CD4-positive, CD25-positive, alpha-beta regulatory T cell (primary cell): ENCODE data around the gene PPCDC. TPM values are rescaled to one million over a fixed set of nuclear protein-coding genes. Genes with fewer than 3 reads are reported as not detected.

Source experiments
- ATAC-seq, 2 donors: fragments of 150-1000 bp; cut with Tn5 transposase; one replicate each; pipeline ENCODE4 v1.10.0; 2021; ENCODE audit warnings: low read depth in 2 of 2, moderate number of reproducible peaks in 2 of 2, moderate library complexity in 1 of 2
- DNase-seq, 3 donors: peaks; one replicate each; pipeline versions ENCODE4 v3.0.0 to v3.0.0-alpha.2; 2012 to 2022; ENCODE audit warnings: mixed read lengths in 1 of 3
- H3K27ac ChIP-seq: one replicate; pipeline ENCODE4 v1.7.0; 2013; ENCODE audit warnings: mild to moderate bottlenecking, low read length; ENCODE audit not compliant: insufficient read depth, poor library complexity, severe bottlenecking
- H3K27me3 ChIP-seq: one replicate; pipeline ENCODE4 v1.7.0; 2013; ENCODE audit warnings: low read length; ENCODE audit not compliant: control insufficient read depth, insufficient read depth
- H3K36me3 ChIP-seq: one replicate; pipeline ENCODE4 v1.7.0; 2013; ENCODE audit warnings: mild to moderate bottlenecking, low read length, moderate library complexity; ENCODE audit not compliant: control insufficient read depth, insufficient read depth
- H3K4me1 ChIP-seq: 2 replicates; pipeline ENCODE4 v1.7.0; 2013; ENCODE audit warnings: mild to moderate bottlenecking, low read length; ENCODE audit not compliant: insufficient read depth, control insufficient read depth, poor library complexity, severe bottlenecking
- H3K4me3 ChIP-seq: one replicate; pipeline ENCODE4 v1.7.0; 2013; ENCODE audit warnings: low read depth, mild to moderate bottlenecking, low read length, moderate library complexity
- H3K9me3 ChIP-seq, 2 experiments: 1 replicate in 1 of 2; 2 replicates in 1 of 2; pipeline ENCODE4 v1.7.0; 2013; ENCODE audit warnings: low read length in 2 of 2, mild to moderate bottlenecking in 1 of 2, moderate library complexity in 1 of 2; ENCODE audit not compliant: control insufficient read depth in 2 of 2
- H3K27ac Mint-ChIP-seq, 3 donors: one replicate each; pipeline ENCODE4 v1.8.0; 2020 to 2022; ENCODE audit warnings: mild to moderate bottlenecking in 3 of 3, mixed read lengths in 3 of 3, moderate library complexity in 2 of 3
- H3K27me3 Mint-ChIP-seq: one replicate; pipeline ENCODE4 v1.8.0; 2022; ENCODE audit warnings: mild to moderate bottlenecking, mixed read lengths
- H3K36me3 Mint-ChIP-seq: one replicate; pipeline ENCODE4 v1.8.0; 2020; ENCODE audit warnings: mixed read lengths
- H3K4me1 Mint-ChIP-seq, 4 donors: one replicate each; pipeline ENCODE4 v1.8.0; 2020 to 2022; ENCODE audit warnings: mixed read lengths in 4 of 4, mild to moderate bottlenecking in 1 of 4
- H3K4me3 Mint-ChIP-seq, 4 donors: one replicate each; pipeline ENCODE4 v1.8.0; 2020 to 2022; ENCODE audit warnings: mild to moderate bottlenecking in 4 of 4, mixed read lengths in 4 of 4, moderate library complexity in 3 of 4
- H3K9me3 Mint-ChIP-seq, 7 donors: one replicate each; pipeline ENCODE4 v1.8.0; 2020 to 2022; ENCODE audit warnings: mixed read lengths in 7 of 7, mild to moderate bottlenecking in 3 of 7, moderate library complexity in 2 of 7
- polyA plus RNA-seq, 4 donors: library from polyadenylated mRNA; unstranded; fragments of 300-500 nt; fragmentation: Illumina TruSeq; gene quantifications; one replicate each; pipeline ENCODE4 v1.2.3, GENCODE V29; 2021
- total RNA-seq: library from RNA; stranded (reverse); gene quantifications from one replicate; pipeline ENCODE4 v1.2.3, GENCODE V29; 2022

PPCDC gene
- total and polyA plus RNA-seq, 5 donors from 2014 or later, result 11.0 to 15.5 (median 12.5) TPM

GRCh38 chr15:74997141-74997540 is 26.2 kb upstream of the PPCDC start:
- no peak for ATAC-seq
- Histone ChIP-seq H3K27me3 (peaks cover 14% of the 10 kb centered on the region), H3K36me3 (no peaks in the 10 kb centered on the region), H3K27ac (no peak overlapping the region), H3K9me3 (no peaks in the 10 kb centered on the region), H3K4me3 (no peak overlapping the region), H3K4me1 (peaks cover 14% of the 10 kb centered on the region)
- peak overlapping the region in 3 of 4 donors; percentile 58 to 85 (median 82) for H3K4me3 Mint-ChIP-seq
- H3K36me3 Mint-ChIP-seq, result no peaks in the 10 kb centered on the region
- DNase-seq, result no peak
- H3K4me1 Mint-ChIP-seq, result peaks cover 0 to 23% (median 13%) of the 10 kb centered on the region in 4 donors
- H3K27ac Mint-ChIP-seq, result no peak overlapping the region
- H3K27me3 Mint-ChIP-seq, result peaks cover 35% of the 10 kb centered on the region
- H3K9me3 Mint-ChIP-seq, result peaks cover 0 to 5% (median 0%) of the 10 kb centered on the region in 7 donors

DNA sequence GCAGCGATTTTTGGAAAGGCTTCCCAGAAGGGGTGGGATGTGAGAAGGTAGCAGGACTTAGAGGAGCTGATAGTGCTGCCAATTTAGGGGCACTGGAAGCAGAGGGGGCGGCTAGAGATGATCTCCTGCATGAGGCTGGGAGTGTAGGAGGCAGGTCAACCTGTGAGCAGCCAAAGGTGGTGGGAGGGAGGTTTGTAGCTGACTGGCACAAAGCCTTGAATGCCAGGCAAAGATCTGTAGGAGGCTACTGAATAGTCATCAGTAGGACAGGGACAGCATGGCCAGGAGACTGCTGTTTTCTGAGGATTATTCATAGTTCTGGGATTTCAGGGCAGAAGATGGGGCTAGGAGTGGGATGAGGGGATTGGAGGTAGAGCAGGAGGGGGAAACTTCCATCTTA is 25.8 kb upstream of the PPCDC start:
- no peak overlapping the region for H3K27ac ChIP-seq
- peaks cover 0 to 23% (median 13%) of the 10 kb centered on the region in 4 donors for H3K4me1 Mint-ChIP-seq
- H3K4me3 ChIP-seq, result no peak overlapping the region
- peaks cover 0 to 5% (median 0%) of the 10 kb centered on the region in 7 donors for H3K9me3 Mint-ChIP-seq
- peak overlapping the region in 2 of 4 donors; percentile 7 to 59 for H3K4me3 Mint-ChIP-seq
- no peaks in the 10 kb centered on the region for H3K36me3 ChIP-seq
- peaks cover 14% of the 10 kb centered on the region for H3K4me1 ChIP-seq
- peaks cover 14% of the 10 kb centered on the region for H3K27me3 ChIP-seq
- no peak overlapping the region for H3K27ac Mint-ChIP-seq
- peaks cover 38% of the 10 kb centered on the region for H3K27me3 Mint-ChIP-seq
- no peaks in the 10 kb centered on the region for H3K36me3 Mint-ChIP-seq
- ATAC-seq, result no peak
- no peaks in the 10 kb centered on the region for H3K9me3 ChIP-seq
- no peak for DNase-seq

DNA sequence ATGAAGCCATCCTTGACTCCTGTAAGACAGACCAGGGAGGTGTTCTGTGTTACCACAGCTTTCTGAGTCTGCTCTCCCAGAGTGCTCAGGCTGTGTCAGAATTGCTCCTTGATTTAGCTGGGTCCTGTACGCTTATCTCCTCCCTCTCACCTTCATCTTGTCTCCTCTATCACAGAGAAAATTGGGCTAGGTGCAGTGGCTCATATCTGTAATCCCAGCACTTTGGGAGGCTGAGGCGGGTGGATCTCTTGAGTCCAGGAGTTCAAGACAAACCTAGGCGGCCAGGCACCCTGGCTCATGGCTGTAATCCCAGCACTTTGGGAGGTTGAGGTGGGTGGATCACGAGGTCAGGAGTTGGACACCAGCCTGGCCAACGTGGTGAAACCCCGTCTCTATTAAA is 22.1 kb upstream of the PPCDC start:
- no peak overlapping the region for H3K27ac ChIP-seq
- Mint-ChIP-seq H3K36me3 (no peaks in the 10 kb centered on the region), H3K4me3 (no peak overlapping the region), H3K27me3 (peaks cover 40% of the 10 kb centered on the region), H3K4me1 (peaks cover 0 to 13% (median 6%) of the 10 kb centered on the region in 4 donors), H3K27ac (peak overlapping the region in 1 of 3 donors; percentile 5), H3K9me3 (peaks cover 0 to 4% (median 0%) of the 10 kb centered on the region in 7 donors)
- no peak for ATAC-seq
- H3K9me3 ChIP-seq, result no peaks in the 10 kb centered on the region
- DNase-seq, result no peak
- peaks cover 11% of the 10 kb centered on the region for H3K27me3 ChIP-seq
- H3K36me3 ChIP-seq, result no peaks in the 10 kb centered on the region
- H3K4me1 ChIP-seq, result peaks cover 2% of the 10 kb centered on the region
- no peak overlapping the region for H3K4me3 ChIP-seq

- H3K36me3 ChIP-seq, result no peaks in the 10 kb centered on the region
- H3K9me3 ChIP-seq, result no peaks in the 10 kb centered on the region
- Mint-ChIP-seq H3K36me3 (no peaks in the 10 kb centered on the region), H3K9me3 (peaks cover 0 to 2% (median 0%) of the 10 kb centered on the region in 7 donors), H3K27ac (no peak overlapping the region), H3K27me3 (peaks cover 33% of the 10 kb centered on the region), H3K4me1 (peaks cover 0 to 9% (median 4%) of the 10 kb centered on the region in 4 donors), H3K4me3 (no peak overlapping the region)
- no peaks in the 10 kb centered on the region for H3K4me1 ChIP-seq
- no peak overlapping the region for H3K4me3 ChIP-seq
- H3K27me3 ChIP-seq, result peaks cover 1% of the 10 kb centered on the region
- ATAC-seq (no peak), DNase-seq (no peak)
- no peak overlapping the region for H3K27ac ChIP-seq
These were observed 21.0 kb upstream of the PPCDC start for GRCh38 chr15:75002398-75002797.

- Histone ChIP-seq H3K27me3 (peaks cover 4% of the 10 kb centered on the region), H3K9me3 (no peaks in the 10 kb centered on the region), H3K4me1 (peaks cover 3% of the 10 kb centered on the region), H3K27ac (no peak overlapping the region), H3K4me3 (no peak overlapping the region), H3K36me3 (no peaks in the 10 kb centered on the region)
- H3K4me1 Mint-ChIP-seq, result peaks cover 4 to 19% (median 13%) of the 10 kb centered on the region in 4 donors
- no peaks in the 10 kb centered on the region for H3K36me3 Mint-ChIP-seq
- no peak overlapping the region for H3K27ac Mint-ChIP-seq
- no peak overlapping the region for H3K4me3 Mint-ChIP-seq
- H3K9me3 Mint-ChIP-seq, result peaks cover 0 to 2% (median 0%) of the 10 kb centered on the region in 7 donors
- H3K27me3 Mint-ChIP-seq, result peaks cover 31% of the 10 kb centered on the region
- DNase-seq (no peak), ATAC-seq (no peak)
These were observed 16.2 kb upstream of the PPCDC start for GRCh38 chr15:75007216-75007615.

DNA sequence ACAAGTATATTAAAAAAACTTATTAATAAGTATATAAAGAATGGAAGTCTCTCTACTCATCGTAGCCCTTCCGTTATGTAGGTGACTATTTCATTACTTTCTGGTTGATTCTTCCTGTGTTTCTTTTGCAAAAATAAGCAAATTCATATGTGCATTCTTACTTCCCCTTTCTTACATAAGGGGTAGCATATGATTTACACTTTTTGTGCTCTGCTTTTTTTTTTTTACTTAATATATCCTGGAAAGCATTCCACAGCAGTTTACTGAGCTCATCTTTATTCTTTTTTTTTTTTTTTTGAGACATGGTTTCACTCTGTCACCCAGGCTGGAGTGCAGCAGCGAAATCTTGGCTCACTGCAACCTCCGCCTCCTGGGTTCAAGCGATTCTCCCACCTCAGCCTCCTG is 15.2 kb upstream of the PPCDC start:
- Mint-ChIP-seq H3K4me3 (no peak overlapping the region), H3K9me3 (no peaks in the 10 kb centered on the region), H3K4me1 (peaks cover 4 to 19% (median 13%) of the 10 kb centered on the region in 4 donors), H3K27ac (no peak overlapping the region), H3K36me3 (no peaks in the 10 kb centered on the region), H3K27me3 (peaks cover 25% of the 10 kb centered on the region)
- Histone ChIP-seq H3K27ac (no peak overlapping the region), H3K4me1 (peaks cover 3% of the 10 kb centered on the region), H3K4me3 (no peak overlapping the region), H3K36me3 (no peaks in the 10 kb centered on the region), H3K27me3 (peaks cover 4% of the 10 kb centered on the region), H3K9me3 (no peaks in the 10 kb centered on the region)
- ATAC-seq, result no peak
- DNase-seq, result no peak

DNA sequence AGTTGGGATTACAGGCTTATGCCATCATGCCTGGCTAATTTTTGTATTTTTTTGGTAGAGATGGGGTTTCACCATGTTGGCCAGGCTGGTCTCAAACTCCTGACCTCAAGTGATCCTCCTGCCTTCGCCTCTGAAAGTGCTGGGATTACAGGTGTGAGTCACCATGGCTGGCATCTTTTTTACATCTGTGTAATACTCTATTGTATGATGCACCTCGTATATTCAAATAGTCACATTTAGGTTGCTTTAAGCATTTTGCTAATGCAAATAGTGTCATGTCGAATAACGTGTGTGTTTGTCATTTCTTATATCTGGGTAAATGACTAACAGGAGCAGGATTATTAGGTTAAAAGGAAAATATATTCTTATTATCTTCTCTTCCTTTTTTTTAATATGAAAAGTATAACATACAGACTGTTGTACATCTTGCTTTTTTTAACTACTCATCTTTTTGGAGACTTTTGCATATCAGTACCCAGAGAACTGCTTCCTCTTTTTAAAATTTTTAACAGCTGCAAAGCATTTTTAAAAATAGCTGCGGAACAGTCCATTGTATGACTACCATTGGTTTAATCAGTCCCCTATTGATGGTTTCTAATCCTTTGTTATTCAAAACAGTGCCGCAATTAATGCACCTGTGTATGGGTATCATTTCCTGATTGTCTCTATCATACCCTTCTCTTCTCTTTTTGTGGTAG is 14.6 kb upstream of the PPCDC start:
- H3K4me1 ChIP-seq, result peaks cover 3% of the 10 kb centered on the region
- H3K9me3 ChIP-seq, result no peaks in the 10 kb centered on the region
- Mint-ChIP-seq H3K9me3 (no peaks in the 10 kb centered on the region), H3K27me3 (peaks cover 22% of the 10 kb centered on the region), H3K36me3 (no peaks in the 10 kb centered on the region), H3K4me3 (no peak overlapping the region), H3K4me1 (peaks cover 4 to 19% (median 13%) of the 10 kb centered on the region in 4 donors), H3K27ac (peak overlapping the region in 1 of 3 donors; percentile 14)
- H3K36me3 ChIP-seq, result no peaks in the 10 kb centered on the region
- no peak overlapping the region for H3K27ac ChIP-seq
- H3K27me3 ChIP-seq, result peaks cover 4% of the 10 kb centered on the region
- no peak overlapping the region for H3K4me3 ChIP-seq
- peak; percentile 50 to 59 for ATAC-seq
- no peak for DNase-seq

DNA sequence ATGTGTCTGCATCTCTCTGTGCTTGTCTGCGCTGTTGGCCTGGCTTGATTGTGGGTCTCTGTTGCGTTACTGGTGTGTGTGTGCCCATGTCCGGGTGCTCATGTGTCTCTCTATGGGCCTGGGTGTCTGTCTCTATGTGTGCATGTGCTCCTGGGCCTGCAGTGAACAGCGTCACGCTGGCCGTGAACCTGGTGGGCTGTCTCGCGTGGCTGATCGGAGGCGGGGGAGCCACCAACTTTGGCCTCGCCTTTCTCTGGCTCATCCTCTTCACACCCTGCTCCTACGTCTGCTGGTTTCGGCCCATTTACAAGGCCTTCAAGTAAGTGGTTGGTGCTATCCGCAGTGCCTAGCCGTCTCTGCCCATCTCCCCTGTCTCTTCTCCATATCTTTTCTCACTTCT is 7.0 kb upstream of the PPCDC start:
- Mint-ChIP-seq H3K36me3 (no peaks in the 10 kb centered on the region), H3K4me3 (no peak overlapping the region), H3K9me3 (peaks cover 0 to 1% (median 0%) of the 10 kb centered on the region in 7 donors), H3K27me3 (no peaks in the 10 kb centered on the region), H3K27ac (no peak overlapping the region), H3K4me1 (no peaks in the 10 kb centered on the region)
- H3K27me3 ChIP-seq, result no peaks in the 10 kb centered on the region
- H3K4me3 ChIP-seq, result no peak overlapping the region
- H3K9me3 ChIP-seq, result no peaks in the 10 kb centered on the region
- ATAC-seq (no peak), DNase-seq (no peak)
- H3K36me3 ChIP-seq, result no peaks in the 10 kb centered on the region
- H3K27ac ChIP-seq, result no peak overlapping the region
- H3K4me1 ChIP-seq, result no peaks in the 10 kb centered on the region
